Sigmoid colon (tissue), 4 donors: ENCODE data around the gene APBA3.

Experiments used
- EP300 ChIP-seq, 4 donors: sonication (generic); formaldehyde crosslinking; IDR thresholded peaks; one replicate each; pipeline ENCODE4 v1.6.1; 2017; ENCODE audit warnings: antibody characterized with exemption in 4 of 4
- POLR2A ChIP-seq, 2 donors: fragments of 450-650 bp; IDR thresholded peaks; one replicate each; pipeline ENCODE4 v1.6.1; 2016; ENCODE audit warnings: antibody characterized with exemption in 2 of 2, mild to moderate bottlenecking in 2 of 2, moderate library complexity in 2 of 2
- POLR2AphosphoS5 ChIP-seq, 4 donors: sonication (generic); formaldehyde crosslinking; IDR thresholded peaks; one replicate each; pipeline ENCODE4 v1.6.1; 2017; ENCODE audit warnings: antibody characterized with exemption in 4 of 4
- TF ChIP-seq, protein P1 (sequence below), 4 experiments: fragments of 450-650 bp in 3 of 4; fragments of 200-600 bp in 1 of 4; IDR thresholded peaks; one replicate each; pipeline ENCODE4 v1.5.1; 2016 to 2019; ENCODE audit warnings: antibody characterized with exemption in 4 of 4, mild to moderate bottlenecking in 3 of 4, moderate library complexity in 2 of 4

GRCh38 chr19:3738477-3739220 is 22.8 kb downstream of the APBA3 start:
- TF ChIP-seq, protein P1, sequence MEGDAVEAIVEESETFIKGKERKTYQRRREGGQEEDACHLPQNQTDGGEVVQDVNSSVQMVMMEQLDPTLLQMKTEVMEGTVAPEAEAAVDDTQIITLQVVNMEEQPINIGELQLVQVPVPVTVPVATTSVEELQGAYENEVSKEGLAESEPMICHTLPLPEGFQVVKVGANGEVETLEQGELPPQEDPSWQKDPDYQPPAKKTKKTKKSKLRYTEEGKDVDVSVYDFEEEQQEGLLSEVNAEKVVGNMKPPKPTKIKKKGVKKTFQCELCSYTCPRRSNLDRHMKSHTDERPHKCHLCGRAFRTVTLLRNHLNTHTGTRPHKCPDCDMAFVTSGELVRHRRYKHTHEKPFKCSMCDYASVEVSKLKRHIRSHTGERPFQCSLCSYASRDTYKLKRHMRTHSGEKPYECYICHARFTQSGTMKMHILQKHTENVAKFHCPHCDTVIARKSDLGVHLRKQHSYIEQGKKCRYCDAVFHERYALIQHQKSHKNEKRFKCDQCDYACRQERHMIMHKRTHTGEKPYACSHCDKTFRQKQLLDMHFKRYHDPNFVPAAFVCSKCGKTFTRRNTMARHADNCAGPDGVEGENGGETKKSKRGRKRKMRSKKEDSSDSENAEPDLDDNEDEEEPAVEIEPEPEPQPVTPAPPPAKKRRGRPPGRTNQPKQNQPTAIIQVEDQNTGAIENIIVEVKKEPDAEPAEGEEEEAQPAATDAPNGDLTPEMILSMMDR (IDR thresholded peaks at IDR 0.05): no peak
- TF ChIP-seq POLR2A (IDR thresholded peaks at IDR 0.05) (no peak), POLR2AphosphoS5 (IDR thresholded peaks at IDR 0.05) (no peak), EP300 (IDR thresholded peaks at IDR 0.05) (no peak)
